ENCODE data around the gene GOLGA8M. TPM values are rescaled to one million over a fixed set of nuclear protein-coding genes. Genes with fewer than 3 reads are reported as not detected.

The GOLGA8M gene
- total RNA-seq, 1 donor from 2014 or later: 1.1 TPM

Other genes with a start within 250 kb of the GOLGA8M start
- gene GOLGA8G, start 179.4 kb downstream of the GOLGA8M start, total RNA-seq: not detected in 2 replicates
- not detected in 2 replicates for gene GOLGA6L25, start 158.9 kb downstream of the GOLGA8M start, total RNA-seq
- not detected in 2 replicates for gene GOLGA6L7, start 136.2 kb upstream of the GOLGA8M start, total RNA-seq
- gene APBA2, start 173.6 kb upstream of the GOLGA8M start, total RNA-seq: 0.80 and 0.86 TPM in 2 replicates

Measured in activated T-helper 1 cell treated with anti-CD3 and anti-CD28 coated beads, Interleukin-12 subunit alpha, Interleukin-12 subunit beta, Interleukin-2, Interleukin-4 antibody, amounts not matched to agents 30 ng/mL and 10 ng/mL and 1 ng/mL, durations not matched to agents 14 hours and 24 hours and 36 hours (primary cell).